ENCODE measurements around the gene GJC2.

GJC2 gene

GRCh38 chr1:228194436-228194835 lies 44.7 kb downstream of the GJC2 start:
- TF ChIP-seq CTCF (IDR thresholded peaks at IDR 0.05; ENCODE audit: extremely low read depth, missing control alignments): no peak
- DNase-seq (ENCODE audit: low spot score): no peak

- no peak for DNase-seq (ENCODE audit: low spot score)
- TF ChIP-seq CTCF (IDR thresholded peaks at IDR 0.05; ENCODE audit: extremely low read depth, missing control alignments): no peak
Measured at GRCh38 chr1:228194921-228195812, 45.4 kb downstream of the GJC2 start.

GRCh38 chr1:228197555-228198147 lies 47.9 kb downstream of the GJC2 start:
- no peak for TF ChIP-seq CTCF (IDR thresholded peaks at IDR 0.05; ENCODE audit: extremely low read depth, missing control alignments)
- no peak for DNase-seq (ENCODE audit: low spot score)

- no peak for DNase-seq (ENCODE audit: low spot score)
- TF ChIP-seq CTCF (IDR thresholded peaks at IDR 0.05; ENCODE audit: extremely low read depth, missing control alignments): no peak
Measured at GRCh38 chr1:228198977-228199590, 49.4 kb downstream of the GJC2 start.

GRCh38 chr1:228204958-228205357 lies 55.2 kb downstream of the GJC2 start:
- no peak for TF ChIP-seq CTCF (IDR thresholded peaks at IDR 0.05; ENCODE audit: extremely low read depth, missing control alignments)
- DNase-seq (ENCODE audit: low spot score): no peak

GRCh38 chr1:228205526-228206436 lies 56.1 kb downstream of the GJC2 start:
- TF ChIP-seq CTCF (IDR thresholded peaks at IDR 0.05; ENCODE audit: extremely low read depth, missing control alignments): no peak
- DNase-seq (ENCODE audit: low spot score): no peak
